Measurements from ENCODE around the gene RIPOR1.
"Not testable (repeated sequence)": the region's sequence is repeated elsewhere in the genome, so short reads cannot be mapped to it uniquely, and the experiment has no call there.

Gene RIPOR1

GRCh38 chr16:67517661-67518423 is 10.8 kb upstream of the RIPOR1 start:
- no peak for DNase-seq (ENCODE audit: low spot score)

- DNase-seq (ENCODE audit: low spot score), result no peak
Observed at GRCh38 chr16:67518676-67519075, 10.0 kb upstream of the RIPOR1 start.

GRCh38 chr16:67519242-67519641 is 9.4 kb upstream of the RIPOR1 start:
- no peak for DNase-seq (ENCODE audit: low spot score)

GRCh38 chr16:67521095-67521804 is 7.4 kb upstream of the RIPOR1 start:
- DNase-seq (ENCODE audit: low spot score), result peak; percentile 96

GRCh38 chr16:67525176-67525860 is 3.3 kb upstream of the RIPOR1 start:
- DNase-seq (ENCODE audit: low spot score), result peak; percentile 57

- DNase-seq (ENCODE audit: low spot score), result no peak
Observed at GRCh38 chr16:67526149-67526791, 2.4 kb upstream of the RIPOR1 start.

- DNase-seq (ENCODE audit: low spot score), result peak; percentile 66
Observed at GRCh38 chr16:67528870-67529581, 397 bp downstream of the RIPOR1 start.

- no peak for DNase-seq (ENCODE audit: low spot score)
Observed at GRCh38 chr16:67529582-67530012, 968 bp downstream of the RIPOR1 start.

GRCh38 chr16:67530013-67530939 is 1.6 kb downstream of the RIPOR1 start:
- peak; percentile 95 for DNase-seq (ENCODE audit: low spot score)

- DNase-seq (ENCODE audit: low spot score), result no peak
Observed at GRCh38 chr16:67531247-67531646, 2.6 kb downstream of the RIPOR1 start.

GRCh38 chr16:67533024-67533560 is 4.5 kb downstream of the RIPOR1 start:
- no peak for DNase-seq (ENCODE audit: low spot score)

GRCh38 chr16:67533987-67534386 is 5.4 kb downstream of the RIPOR1 start:
- DNase-seq (ENCODE audit: low spot score), result not testable (repeated sequence)

- DNase-seq (ENCODE audit: low spot score), result no peak
Observed at GRCh38 chr16:67534431-67534830, 5.8 kb downstream of the RIPOR1 start.

- DNase-seq (ENCODE audit: low spot score), result no peak
Observed at GRCh38 chr16:67535201-67535600, 6.6 kb downstream of the RIPOR1 start.

- peak; percentile 85 for DNase-seq (ENCODE audit: low spot score)
Observed at GRCh38 chr16:67537270-67537635, 8.6 kb downstream of the RIPOR1 start.

- DNase-seq (ENCODE audit: low spot score), result peak; percentile 58
Observed at GRCh38 chr16:67537636-67538591, 9.3 kb downstream of the RIPOR1 start.

- DNase-seq (ENCODE audit: low spot score), result peak; percentile 76
Observed at GRCh38 chr16:67538666-67539101, 10.1 kb downstream of the RIPOR1 start.

GRCh38 chr16:67539271-67539670 is 10.6 kb downstream of the RIPOR1 start:
- no peak for DNase-seq (ENCODE audit: low spot score)

Data from hepatic stellate cell (primary cell).